ENCODE data around the gene TBC1D16.
"Not testable (repeated sequence)": the region's sequence is repeated elsewhere in the genome, so short reads cannot be mapped to it uniquely, and the experiment has no call there.

The TBC1D16 gene

GRCh38 chr17:80002690-80003490 is 32.8 kb downstream of the TBC1D16 start:
- DNase-seq: no peak

- DNase-seq: no peak
Measured at GRCh38 chr17:80002070-80002641, 33.5 kb downstream of the TBC1D16 start.

GRCh38 chr17:80000981-80001775 is 34.5 kb downstream of the TBC1D16 start:
- DNase-seq: no peak

GRCh38 chr17:80000136-80000535 is 35.5 kb downstream of the TBC1D16 start:
- no peak for DNase-seq

- DNase-seq: peak; percentile 97
Measured at GRCh38 chr17:79997011-79997660, 38.5 kb downstream of the TBC1D16 start.

GRCh38 chr17:79996291-79996690 is 39.4 kb downstream of the TBC1D16 start:
- no peak for DNase-seq

- no peak for DNase-seq
Measured at GRCh38 chr17:79995696-79996095, 40.0 kb downstream of the TBC1D16 start.

GRCh38 chr17:79994602-79995001 is 41.1 kb downstream of the TBC1D16 start:
- DNase-seq: no peak

GRCh38 chr17:79994228-79994569 is 41.5 kb downstream of the TBC1D16 start:
- not testable (repeated sequence) for DNase-seq

GRCh38 chr17:79993390-79994227 is 42.1 kb downstream of the TBC1D16 start:
- peak; percentile 98 for DNase-seq

GRCh38 chr17:79992649-79993389 is 42.9 kb downstream of the TBC1D16 start:
- DNase-seq: peak; percentile 22

GRCh38 chr17:79991924-79992648 is 43.6 kb downstream of the TBC1D16 start:
- no peak for DNase-seq

GRCh38 chr17:79991140-79991923 is 44.3 kb downstream of the TBC1D16 start:
- DNase-seq: peak; percentile 51

- DNase-seq: no peak
Measured at GRCh38 chr17:79990704-79991103, 45.0 kb downstream of the TBC1D16 start.

GRCh38 chr17:79990051-79990592 is 45.5 kb downstream of the TBC1D16 start:
- DNase-seq: no peak

GRCh38 chr17:79989106-79989835 is 46.4 kb downstream of the TBC1D16 start:
- DNase-seq: no peak

- no peak for DNase-seq
Measured at GRCh38 chr17:79988185-79988971, 47.3 kb downstream of the TBC1D16 start.

- DNase-seq: no peak
Measured at GRCh38 chr17:79987935-79988184, 47.8 kb downstream of the TBC1D16 start.

All from MV-4-11 (cell line).